Activated T-cell treated with anti-CD3 and anti-CD28 coated beads, Interleukin-2, amount 50 U/mL, for 72 hours (primary cell): ENCODE data around the gene BPTF. TPM values are rescaled to one million over a fixed set of nuclear protein-coding genes. Genes with fewer than 3 reads are reported as not detected.
"Not testable (repeated sequence)": the region's sequence is repeated elsewhere in the genome, so short reads cannot be mapped to it uniquely, and the experiment has no call there.

Experiments used
- ATAC-seq, 2 donors: fragments of 150-1000 bp; cut with Tn5 transposase; replicated peaks in 1 of 2; 2 replicates each; pipeline ENCODE4 v1.10.0; 2021; ENCODE audit warnings: moderate library complexity in 2 of 2, mild to moderate bottlenecking in 1 of 2
- DNase-seq, 2 donors: peaks; one replicate each; pipeline ENCODE4 v3.0.0; 2021 to 2022; ENCODE audit warnings: mixed read lengths in 1 of 2
- H3K27ac Mint-ChIP-seq: one replicate; pipeline ENCODE4 v1.8.0; 2022; ENCODE audit warnings: mild to moderate bottlenecking, moderate library complexity, mixed read lengths
- H3K27me3 Mint-ChIP-seq: one replicate; pipeline ENCODE4 v1.8.0; 2022; ENCODE audit warnings: low read depth, mixed read lengths
- H3K36me3 Mint-ChIP-seq, 2 donors: one replicate each; pipeline ENCODE4 v1.8.0; 2022; ENCODE audit warnings: mixed read lengths in 2 of 2, mild to moderate bottlenecking in 1 of 2; ENCODE audit not compliant: insufficient read depth in 2 of 2
- H3K4me1 Mint-ChIP-seq: one replicate; pipeline ENCODE4 v1.8.0; 2022; ENCODE audit warnings: low read depth, mixed read lengths
- H3K4me3 Mint-ChIP-seq, 2 donors: one replicate each; pipeline ENCODE4 v1.8.0; 2022; ENCODE audit warnings: mild to moderate bottlenecking in 2 of 2, mixed read lengths in 2 of 2, moderate library complexity in 2 of 2
- H3K9me3 Mint-ChIP-seq, 2 donors: one replicate each; pipeline ENCODE4 v1.8.0; 2022; ENCODE audit warnings: mixed read lengths in 2 of 2
- total RNA-seq, 2 donors: library from RNA; stranded (reverse); gene quantifications; one replicate each; pipeline ENCODE4 v1.2.3, GENCODE V29; 2022

Gene BPTF
- total RNA-seq, 2 donors from 2014 or later = 86.9 to 95.1 TPM

GRCh38 chr17:67838538-67838937 lies 13.2 kb downstream of the BPTF start:
- ATAC-seq = no peak
- no peak overlapping the region for H3K27ac Mint-ChIP-seq
- peaks cover 1 to 3% of the 10 kb centered on the region in 2 donors for H3K36me3 Mint-ChIP-seq
- no peaks in the 10 kb centered on the region for H3K9me3 Mint-ChIP-seq
- no peak overlapping the region for H3K4me3 Mint-ChIP-seq
- peaks cover 78% of the 10 kb centered on the region for H3K4me1 Mint-ChIP-seq
- no peak for DNase-seq
- no peaks in the 10 kb centered on the region for H3K27me3 Mint-ChIP-seq

- no peak overlapping the region for H3K4me3 Mint-ChIP-seq
- DNase-seq = no peak
- no peaks in the 10 kb centered on the region for H3K27me3 Mint-ChIP-seq
- H3K9me3 Mint-ChIP-seq = no peaks in the 10 kb centered on the region
- H3K4me1 Mint-ChIP-seq = peaks cover 54% of the 10 kb centered on the region
- peak overlapping the region; percentile 60 for H3K27ac Mint-ChIP-seq
- peaks cover 0 to 1% of the 10 kb centered on the region in 2 donors for H3K36me3 Mint-ChIP-seq
- no peak for ATAC-seq
Observed at GRCh38 chr17:67841992-67842391, 16.7 kb downstream of the BPTF start.

- no peak overlapping the region for H3K4me3 Mint-ChIP-seq
- ATAC-seq (no peak), DNase-seq (no peak)
- no peak overlapping the region for H3K27ac Mint-ChIP-seq
- peaks cover 54% of the 10 kb centered on the region for H3K4me1 Mint-ChIP-seq
- no peaks in the 10 kb centered on the region for H3K27me3 Mint-ChIP-seq
- H3K9me3 Mint-ChIP-seq = no peaks in the 10 kb centered on the region
- peaks cover 0 to 1% of the 10 kb centered on the region in 2 donors for H3K36me3 Mint-ChIP-seq
Observed at GRCh38 chr17:67842648-67843047, 17.3 kb downstream of the BPTF start.

- peaks cover 0 to 3% of the 10 kb centered on the region in 2 donors for H3K36me3 Mint-ChIP-seq
- no peak overlapping the region for H3K4me3 Mint-ChIP-seq
- no peaks in the 10 kb centered on the region for H3K27me3 Mint-ChIP-seq
- no peaks in the 10 kb centered on the region for H3K9me3 Mint-ChIP-seq
- DNase-seq (no peak), ATAC-seq (no peak)
- no peak overlapping the region for H3K27ac Mint-ChIP-seq
- H3K4me1 Mint-ChIP-seq = peaks cover 38% of the 10 kb centered on the region
Observed at GRCh38 chr17:67845374-67845773, 20.1 kb downstream of the BPTF start.

GRCh38 chr17:67848189-67848588 lies 22.9 kb downstream of the BPTF start:
- Mint-ChIP-seq H3K4me3 (peak overlapping the region in 1 of 2 donors; percentile 16), H3K4me1 (peaks cover 41% of the 10 kb centered on the region)
- H3K27me3 Mint-ChIP-seq, H3K27ac Mint-ChIP-seq, ATAC-seq, H3K36me3 Mint-ChIP-seq, DNase-seq, H3K9me3 Mint-ChIP-seq: not testable (repeated sequence)

- not testable (repeated sequence) for DNase-seq, H3K4me3 Mint-ChIP-seq, H3K9me3 Mint-ChIP-seq, H3K27me3 Mint-ChIP-seq, ATAC-seq, H3K27ac Mint-ChIP-seq, H3K36me3 Mint-ChIP-seq
- peaks cover 41% of the 10 kb centered on the region for H3K4me1 Mint-ChIP-seq
Observed at GRCh38 chr17:67848846-67849245, 23.5 kb downstream of the BPTF start.

GRCh38 chr17:67850991-67851631 lies 25.8 kb downstream of the BPTF start:
- peak overlapping the region; percentile 78 for H3K27ac Mint-ChIP-seq
- no peaks in the 10 kb centered on the region for H3K9me3 Mint-ChIP-seq
- peaks cover 7 to 10% of the 10 kb centered on the region in 2 donors for H3K36me3 Mint-ChIP-seq
- no peak overlapping the region for H3K4me3 Mint-ChIP-seq
- DNase-seq = no peak
- no peaks in the 10 kb centered on the region for H3K27me3 Mint-ChIP-seq
- H3K4me1 Mint-ChIP-seq = peaks cover 48% of the 10 kb centered on the region
- ATAC-seq = no peak

GRCh38 chr17:67853703-67854102 lies 28.4 kb downstream of the BPTF start:
- Mint-ChIP-seq H3K9me3 (no peaks in the 10 kb centered on the region), H3K36me3 (peaks cover 7 to 12% of the 10 kb centered on the region in 2 donors), H3K4me1 (peaks cover 58% of the 10 kb centered on the region), H3K27ac (no peak overlapping the region), H3K27me3 (no peaks in the 10 kb centered on the region), H3K4me3 (no peak overlapping the region)
- DNase-seq (no peak), ATAC-seq (no peak)

- Mint-ChIP-seq H3K4me3 (no peak overlapping the region), H3K36me3 (peaks cover 7 to 12% of the 10 kb centered on the region in 2 donors), H3K27ac (no peak overlapping the region), H3K9me3 (no peaks in the 10 kb centered on the region), H3K4me1 (peaks cover 62% of the 10 kb centered on the region), H3K27me3 (no peaks in the 10 kb centered on the region)
- DNase-seq (no peak), ATAC-seq (no peak)
Observed at GRCh38 chr17:67854378-67854777, 29.1 kb downstream of the BPTF start.

GRCh38 chr17:67855504-67856324 lies 30.4 kb downstream of the BPTF start:
- no peak for DNase-seq
- H3K4me3 Mint-ChIP-seq = peak overlapping the region; percentile 45 to 88
- H3K4me1 Mint-ChIP-seq = peaks cover 66% of the 10 kb centered on the region

GRCh38 chr17:67856402-67856801 lies 31.1 kb downstream of the BPTF start:
- not testable (repeated sequence) for H3K9me3 Mint-ChIP-seq, H3K36me3 Mint-ChIP-seq, DNase-seq, ATAC-seq, H3K27me3 Mint-ChIP-seq
- Mint-ChIP-seq H3K4me3 (peak overlapping the region; percentile 45 to 88), H3K27ac (peak overlapping the region; percentile 98), H3K4me1 (peaks cover 65% of the 10 kb centered on the region)

More at GRCh38 chr17:67855504-67856324, 30.4 kb downstream of the BPTF start:
- Mint-ChIP-seq H3K36me3 (peaks cover 7 to 9% of the 10 kb centered on the region in 2 donors), H3K27me3 (no peaks in the 10 kb centered on the region), H3K27ac (peak overlapping the region; percentile 98), H3K9me3 (no peaks in the 10 kb centered on the region)
- peak; percentile 59 to 62 for ATAC-seq

- DNase-seq (no peak), ATAC-seq (no peak)
- H3K27ac Mint-ChIP-seq = peak overlapping the region; percentile 94
- H3K4me3 Mint-ChIP-seq = no peak overlapping the region
- H3K9me3 Mint-ChIP-seq = no peaks in the 10 kb centered on the region
- H3K36me3 Mint-ChIP-seq = peaks cover 0 to 4% of the 10 kb centered on the region in 2 donors
- H3K27me3 Mint-ChIP-seq = no peaks in the 10 kb centered on the region
- peaks cover 63% of the 10 kb centered on the region for H3K4me1 Mint-ChIP-seq
Observed at GRCh38 chr17:67862614-67863217, 37.4 kb downstream of the BPTF start.

GRCh38 chr17:67863624-67864247 lies 38.4 kb downstream of the BPTF start:
- Mint-ChIP-seq H3K27ac (peak overlapping the region; percentile 94), H3K27me3 (no peaks in the 10 kb centered on the region), H3K9me3 (no peaks in the 10 kb centered on the region), H3K4me1 (peaks cover 61% of the 10 kb centered on the region), H3K36me3 (peaks cover 0 to 4% of the 10 kb centered on the region in 2 donors), H3K4me3 (peak overlapping the region; percentile 48 to 82)
- ATAC-seq = peak; percentile 81 to 86
- no peak for DNase-seq
